GM12878 (cell line): ENCODE results near the gene PIWIL4. TPM values are rescaled to one million over a fixed set of nuclear protein-coding genes. Genes with fewer than 3 reads are reported as not detected.

Experiments
- ATAC-seq: fragments of 200-7000 bp; cut with Tn5 transposase; 3 replicates; pipeline ENCODE4 v1.9.1; 2020; ENCODE audit warnings: mild to moderate bottlenecking, moderate library complexity
- BruUV-seq: library from RNA; stranded (reverse); fragments of 400-500 nt; replicated peaks from 2 replicates; lab custom pipeline; 2021; lab: Mats Ljungman, UMichigan
- CTCF ChIA-PET: fragments of 300-600 bp; sonication (Branson Sonifier 250); formaldehyde crosslinking; extraction: SDS; loops from one replicate; lab custom pipeline; 2021; ENCODE audit warnings: inconsistent platforms; lab: Yijun Ruan, JAX
- POLR2A ChIA-PET: fragments of 350-600 bp; formaldehyde crosslinking; extraction: SDS; loops from one replicate; lab custom pipeline; 2021; ENCODE audit warnings: inconsistent platforms; lab: Charles Lee
- RAD21 ChIA-PET: fragments of 300-600 bp; sonication (Branson Sonifier 250); formaldehyde crosslinking; loops from one replicate; lab custom pipeline; 2023; ENCODE audit warnings: antibody characterized with exemption; ENCODE audit not compliant: unreplicated experiment; lab: Charles Lee
- SMC1A ChIA-PET: fragments of 300-600 bp; sonication (Branson Sonifier 250); formaldehyde crosslinking; loops from one replicate; lab custom pipeline; 2023; ENCODE audit not compliant: unreplicated experiment, uncharacterized antibody; lab: Charles Lee
- DNase-seq: peaks from one replicate; pipeline ENCODE4 v3.0.0-alpha.2; 2011; ENCODE audit warnings: low read depth, low spot score
- FAIRE-seq: peaks from 3 replicates; lab custom pipeline; 2011; peaks lifted over from hg19 to GRCh38; lab: Jason Lieb, UNC
- H2AFZ ChIP-seq: 2 replicates; pipeline ENCODE4 v1.6.0; 2011; ENCODE audit warnings: low read depth, low read length, control low read depth; ENCODE audit not compliant: control insufficient read depth
- H3K27ac ChIP-seq: 2 replicates; pipeline ENCODE4 v1.5.1; 2011; ENCODE audit warnings: control low read depth; ENCODE audit not compliant: control insufficient read depth, insufficient read depth
- H3K27me3 ChIP-seq, 2 experiments: replicated peaks in 1 of 2; 2 replicates each; pipeline versions ENCODE4 v1.6.0 to v1.6.1; 2011; ENCODE audit warnings: low read length in 1 of 2; ENCODE audit not compliant: control insufficient read depth in 2 of 2, insufficient read depth in 2 of 2
- H3K36me3 ChIP-seq, 2 experiments: 2 replicates each; pipeline ENCODE4 v1.5.1; 2011; ENCODE audit warnings: low read length in 1 of 2; ENCODE audit not compliant: control insufficient read depth in 2 of 2, insufficient read depth in 2 of 2
- H3K4me1 ChIP-seq: 2 replicates; pipeline ENCODE4 v1.6.1; 2011; ENCODE audit warnings: mild to moderate bottlenecking, low read length, moderate library complexity, mixed read lengths; ENCODE audit not compliant: control insufficient read depth, insufficient read depth
- H3K4me2 ChIP-seq: 2 replicates; pipeline ENCODE4 v1.6.0; 2011; ENCODE audit warnings: control low read depth; ENCODE audit not compliant: control insufficient read depth, insufficient read depth
- H3K4me3 ChIP-seq: fragments of 200-600 bp; sonication (generic); 2 replicates; pipeline ENCODE4 v1.5.1; 2016
- H3K79me2 ChIP-seq: 2 replicates; pipeline ENCODE4 v1.6.0; 2011; ENCODE audit warnings: low read length; ENCODE audit not compliant: control insufficient read depth, insufficient read depth
- H3K9ac ChIP-seq: 2 replicates; pipeline ENCODE4 v1.8.0; 2011; ENCODE audit warnings: low read length, control low read depth, mixed read lengths; ENCODE audit not compliant: control insufficient read depth, insufficient read depth
- H3K9me3 ChIP-seq: replicated peaks from 3 replicates; pipeline ENCODE4 v1.5.1; 2011; ENCODE audit warnings: mild to moderate bottlenecking, low read length; ENCODE audit not compliant: control insufficient read depth, insufficient read depth
- H4K20me1 ChIP-seq: 2 replicates; pipeline ENCODE4 v1.6.0; 2011; ENCODE audit not compliant: control insufficient read depth, insufficient read depth
- CBX5 ChIP-seq: sonication (generic); IDR thresholded peaks from 2 replicates; pipeline ENCODE4 v1.6.1; 2016; ENCODE audit warnings: low read depth, moderate library complexity, mild to moderate bottlenecking, inconsistent platforms
- FOS ChIP-seq: IDR thresholded peaks from 3 replicates; pipeline ENCODE4 v1.6.1; 2011; ENCODE audit warnings: borderline replicate concordance; ENCODE audit not compliant: insufficient read length; ENCODE audit errors: extremely low read depth
- GABPA ChIP-seq: IDR thresholded peaks from 2 replicates; pipeline ENCODE4 v1.6.1; 2014; ENCODE audit warnings: antibody characterized with exemption, low read depth, mild to moderate bottlenecking, inconsistent platforms
- GATAD2B ChIP-seq: fragments of 450-650 bp; conservative IDR thresholded peaks from 2 replicates; pipeline ENCODE4 v1.6.1; 2017; ENCODE audit warnings: low read depth, mild to moderate bottlenecking, moderate library complexity
- HDAC2 ChIP-seq: fragments of 200-600 bp; sonication (generic); IDR thresholded peaks from 2 replicates; pipeline ENCODE4 v1.6.1; 2017
- NFYB ChIP-seq: IDR thresholded peaks from 2 replicates; pipeline ENCODE4 v1.6.1; 2011; ENCODE audit warnings: low read depth, mild to moderate bottlenecking, low read length, improper control_type of control experiment, moderate library complexity; ENCODE audit not compliant: insufficient read depth
- NKRF ChIP-seq: fragments of 450-650 bp; conservative IDR thresholded peaks from 2 replicates; pipeline ENCODE4 v1.6.1; 2017; ENCODE audit warnings: mild to moderate bottlenecking, moderate library complexity
- NR2C1 ChIP-seq: fragments of 450-650 bp; IDR thresholded peaks from 2 replicates; pipeline ENCODE4 v1.6.1; 2017; ENCODE audit warnings: antibody characterized with exemption, mild to moderate bottlenecking, moderate library complexity
- NR2C2 ChIP-seq: IDR thresholded peaks from 2 replicates; pipeline ENCODE4 v1.6.1; 2011; ENCODE audit warnings: borderline replicate concordance, low read depth; ENCODE audit not compliant: control insufficient read depth, insufficient read length
- RBBP5 ChIP-seq: fragments of 200-600 bp; sonication (generic); conservative IDR thresholded peaks from 2 replicates; pipeline ENCODE4 v1.6.1; 2016
- SIN3A ChIP-seq: IDR thresholded peaks from 2 replicates; pipeline ENCODE4 v1.6.1; 2012; ENCODE audit warnings: low read depth, low read length, improper control_type of control experiment
- SMARCA5 ChIP-seq: fragments of 450-650 bp; IDR thresholded peaks from 2 replicates; pipeline ENCODE4 v1.6.1; 2017; ENCODE audit warnings: mild to moderate bottlenecking
- ZBTB40 ChIP-seq: fragments of 450-650 bp; IDR thresholded peaks from 2 replicates; pipeline ENCODE4 v1.6.1; 2016; ENCODE audit warnings: mild to moderate bottlenecking, moderate library complexity, borderline replicate concordance
- ZNF217 ChIP-seq: fragments of 450-650 bp; IDR thresholded peaks from 2 replicates; pipeline ENCODE4 v1.6.1; 2017; ENCODE audit warnings: antibody characterized with exemption, mild to moderate bottlenecking
- WGBS: methylation state at CpG from one replicate; pipeline ENCODE4 v1.1.6; 2016; ENCODE audit warnings: low lambda C conversion rate; ENCODE audit not compliant: insufficient replicate concordance, insufficient coverage; ENCODE audit errors: missing lambda C conversion rate; 5-methylcytosine and 5-hydroxymethylcytosine counted together
- in situ Hi-C: fragments of 300-500 bp; cut with MboI; formaldehyde crosslinking; loops from 9 replicates; pipeline ENCODE4 v1.14.3; 2018; ENCODE audit warnings: mixed read lengths
- intact Hi-C: fragments of 100-400 bp; cut with micrococcal nuclease; formaldehyde crosslinking; loops from one replicate; pipeline ENCODE4 v1.14.2; 2022; ENCODE audit not compliant: unreplicated experiment
- polyA plus RNA-seq, 11 experiments: library from polyadenylated mRNA; depleted of rRNA in 4 of 11; unstranded in 6 of 11; stranded (reverse) in 5 of 11; fragments of >200 nt; fragmentation: Nextera tagmentation in 4 of 11; fragmentation: Illumina TruSeq in 1 of 11; extraction: Ambion mirVana in 4 of 11; extraction: Trizol in 1 of 11; gene quantifications; 1 replicate in 1 of 11; 2 replicates in 10 of 11; pipeline versions ENCODE4 v1.2.1 to v1.2.3, GENCODE V29; 2011 to 2016; ENCODE audit warnings: inconsistent platforms in 2 of 11, missing spikeins in 2 of 11, low read depth in 1 of 11
- total RNA-seq, 4 experiments: library from RNA; depleted of rRNA in 3 of 4; stranded (reverse); fragments of >200 nt in 3 of 4; fragmentation: Illumina TruSeq in 1 of 4; extraction: Trizol in 1 of 4; gene quantifications; 2 replicates each; pipeline versions ENCODE4 v1.2.1 to v1.2.3, GENCODE V29; 2013 to 2021

PIWIL4 gene
- total and polyA plus RNA-seq, 10 of the 15 experiments (the other 5 are each of a cell fraction or from before 2014, with no cell fraction given), result 0.23 to 13.3 (median 0.47) TPM

GRCh38 chr11:94647926-94648325, 80.8 kb downstream of the PIWIL4 start:
- no peaks in the 10 kb centered on the region for H3K9me3 ChIP-seq
- no TSS peak for BruUV-seq

GRCh38 chr11:94648789-94649188, 81.6 kb downstream of the PIWIL4 start:
- no peak overlapping the region for H3K9ac ChIP-seq
- H3K27ac ChIP-seq, result no peak overlapping the region
- ChIA-PET POLR2A (no interaction called here), RAD21 (no interaction called here), SMC1A (no interaction called here), CTCF (interaction anchor here (0.7 kb wide), 1 partner anchor 244 kb away, joined by 3 read pairs; no protein-coding TSS in a partner anchor)
- H3K4me1 ChIP-seq, result no peaks in the 10 kb centered on the region
- WGBS, result 17% methylated on average over 2 of the region's 2 CpGs
- no peak for ATAC-seq
- H4K20me1 ChIP-seq, result no peaks in the 10 kb centered on the region
- no peak overlapping the region for H3K4me3 ChIP-seq
- intact Hi-C loops (no loop called here), in situ Hi-C loops (no loop called here)
- no TSS peak for BruUV-seq
- no peak for FAIRE-seq
- no peak for DNase-seq
- H3K4me2 ChIP-seq, result no peak overlapping the region
- peaks cover 0 to 2% of the 10 kb centered on the region in 2 experiments; a peak in 1 of 4 replicates for H3K27me3 ChIP-seq
- H2AFZ ChIP-seq, result no peak overlapping the region
- no peaks in the 10 kb centered on the region for H3K9me3 ChIP-seq
- no peaks in the 10 kb centered on the region for H3K36me3 ChIP-seq
- no peaks in the 10 kb centered on the region for H3K79me2 ChIP-seq
- TF ChIP-seq FOS (no peak), ZNF217 (no peak), CBX5 (no peak), NR2C2 (no peak), GATAD2B (no peak), SIN3A (no peak), ZBTB40 (no peak), NKRF (no peak), NFYB (no peak), RBBP5 (no peak), HDAC2 (no peak)

More at GRCh38 chr11:94647926-94648325, 80.8 kb downstream of the PIWIL4 start:
- in situ Hi-C loops, result no loop called here
- no peak overlapping the region for H3K4me3 ChIP-seq
- no peak overlapping the region for H3K9ac ChIP-seq
- H3K27ac ChIP-seq, result no peak overlapping the region
- H3K27me3 ChIP-seq, result peaks cover 0 to 2% of the 10 kb centered on the region in 2 experiments; a peak in 1 of 4 replicates
- ATAC-seq (no peak), FAIRE-seq (no peak), DNase-seq (no peak)
- no peaks in the 10 kb centered on the region for H3K4me1 ChIP-seq
- CTCF ChIA-PET, result interaction anchor here (0.7 to 1.5 kb wide), 2 partner anchors 44 to 245 kb away, joined by 3 read pairs; no protein-coding TSS in a partner anchor
- POLR2A ChIA-PET, result no interaction called here
- no peaks in the 10 kb centered on the region for H4K20me1 ChIP-seq
- no peak overlapping the region for H2AFZ ChIP-seq
- TF ChIP-seq SMARCA5 (no peak), GABPA (no peak), NR2C1 (no peak)
- no peak overlapping the region for H3K4me2 ChIP-seq
- 8% methylated on average over 3 of the region's 3 CpGs for WGBS
- H3K36me3 ChIP-seq, result no peaks in the 10 kb centered on the region
- RAD21 ChIA-PET, result no interaction called here
- no peaks in the 10 kb centered on the region for H3K79me2 ChIP-seq
- SMC1A ChIA-PET, result no interaction called here
- intact Hi-C loops, result no loop called here
